Omental fat pad (tissue), 4 donors: ENCODE data around the gene KCNQ1. TPM values are rescaled to one million over a fixed set of nuclear protein-coding genes. Genes with fewer than 3 reads are reported as not detected.

Source experiments
- ATAC-seq: fragments of 150-250 bp; one replicate; pipeline ENCODE4 v1.9.1; 2016; ENCODE audit warnings: mild to moderate bottlenecking, moderate library complexity; ENCODE audit not compliant: low FRiP score
- DNase-seq: peaks from one replicate; pipeline ENCODE4 v3.0.0-alpha.2; 2019; ENCODE audit warnings: low spot score
- total RNA-seq, 4 donors: library from RNA; depleted of rRNA; stranded (reverse); fragments of >200 nt; gene quantifications; one replicate each; pipeline ENCODE4 v1.1.0, GENCODE V29; 2016
- TF ChIP-seq, protein P1 (sequence below), 3 donors: fragments of 450-650 bp; IDR thresholded peaks; one replicate each; pipeline ENCODE4 v1.5.1; 2016 to 2017; ENCODE audit warnings: antibody characterized with exemption in 3 of 3, mild to moderate bottlenecking in 3 of 3, moderate library complexity in 2 of 3

KCNQ1 gene
- total RNA-seq, 4 donors from 2014 or later, result 4.5 to 5.9 (median 5.2) TPM

GRCh38 chr11:2714463-2714800 lies 269.6 kb downstream of the KCNQ1 start:
- no peak for DNase-seq
- TF ChIP-seq, protein P1, sequence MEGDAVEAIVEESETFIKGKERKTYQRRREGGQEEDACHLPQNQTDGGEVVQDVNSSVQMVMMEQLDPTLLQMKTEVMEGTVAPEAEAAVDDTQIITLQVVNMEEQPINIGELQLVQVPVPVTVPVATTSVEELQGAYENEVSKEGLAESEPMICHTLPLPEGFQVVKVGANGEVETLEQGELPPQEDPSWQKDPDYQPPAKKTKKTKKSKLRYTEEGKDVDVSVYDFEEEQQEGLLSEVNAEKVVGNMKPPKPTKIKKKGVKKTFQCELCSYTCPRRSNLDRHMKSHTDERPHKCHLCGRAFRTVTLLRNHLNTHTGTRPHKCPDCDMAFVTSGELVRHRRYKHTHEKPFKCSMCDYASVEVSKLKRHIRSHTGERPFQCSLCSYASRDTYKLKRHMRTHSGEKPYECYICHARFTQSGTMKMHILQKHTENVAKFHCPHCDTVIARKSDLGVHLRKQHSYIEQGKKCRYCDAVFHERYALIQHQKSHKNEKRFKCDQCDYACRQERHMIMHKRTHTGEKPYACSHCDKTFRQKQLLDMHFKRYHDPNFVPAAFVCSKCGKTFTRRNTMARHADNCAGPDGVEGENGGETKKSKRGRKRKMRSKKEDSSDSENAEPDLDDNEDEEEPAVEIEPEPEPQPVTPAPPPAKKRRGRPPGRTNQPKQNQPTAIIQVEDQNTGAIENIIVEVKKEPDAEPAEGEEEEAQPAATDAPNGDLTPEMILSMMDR (IDR thresholded peaks at IDR 0.05), result no peak
- ATAC-seq, result no peak

DNA sequence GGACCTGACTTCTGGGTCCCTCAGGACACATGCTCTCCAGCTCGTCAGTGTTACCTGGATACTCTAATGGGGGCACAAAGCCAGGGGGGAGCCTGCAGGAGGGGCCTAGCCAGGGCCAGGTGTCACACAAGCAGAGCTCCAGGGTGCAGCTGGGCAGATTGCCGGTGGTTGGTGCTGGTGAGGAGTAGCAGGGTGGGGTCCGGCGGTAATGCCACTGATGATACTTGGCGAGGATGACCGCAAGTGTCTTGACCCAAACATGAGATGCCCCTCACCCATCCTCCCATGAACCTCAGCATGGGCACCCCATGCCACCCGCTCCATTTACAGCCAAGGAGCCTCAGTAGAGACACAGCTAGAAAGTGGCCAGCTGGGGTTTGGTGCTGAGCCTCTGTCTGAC lies 270.1 kb downstream of the KCNQ1 start:
- TF ChIP-seq, protein P1 (IDR thresholded peaks at IDR 0.05), result no peak
- no peak for ATAC-seq

GRCh38 chr11:2715716-2716350 lies 271.0 kb downstream of the KCNQ1 start:
- TF ChIP-seq, protein P1 (IDR thresholded peaks at IDR 0.05), result no peak
- ATAC-seq (no peak), DNase-seq (no peak)

More for the DNA sequence above, 270.1 kb downstream of the KCNQ1 start:
- DNase-seq, result no peak

- ATAC-seq (no peak), DNase-seq (no peak)
- TF ChIP-seq, protein P1 (IDR thresholded peaks at IDR 0.05), result no peak
These were observed 271.7 kb downstream of the KCNQ1 start for GRCh38 chr11:2716376-2717095.

GRCh38 chr11:2717561-2718325 lies 272.9 kb downstream of the KCNQ1 start:
- ATAC-seq, result no peak
- TF ChIP-seq, protein P1 (IDR thresholded peaks at IDR 0.05), result no peak
- DNase-seq, result no peak

DNA sequence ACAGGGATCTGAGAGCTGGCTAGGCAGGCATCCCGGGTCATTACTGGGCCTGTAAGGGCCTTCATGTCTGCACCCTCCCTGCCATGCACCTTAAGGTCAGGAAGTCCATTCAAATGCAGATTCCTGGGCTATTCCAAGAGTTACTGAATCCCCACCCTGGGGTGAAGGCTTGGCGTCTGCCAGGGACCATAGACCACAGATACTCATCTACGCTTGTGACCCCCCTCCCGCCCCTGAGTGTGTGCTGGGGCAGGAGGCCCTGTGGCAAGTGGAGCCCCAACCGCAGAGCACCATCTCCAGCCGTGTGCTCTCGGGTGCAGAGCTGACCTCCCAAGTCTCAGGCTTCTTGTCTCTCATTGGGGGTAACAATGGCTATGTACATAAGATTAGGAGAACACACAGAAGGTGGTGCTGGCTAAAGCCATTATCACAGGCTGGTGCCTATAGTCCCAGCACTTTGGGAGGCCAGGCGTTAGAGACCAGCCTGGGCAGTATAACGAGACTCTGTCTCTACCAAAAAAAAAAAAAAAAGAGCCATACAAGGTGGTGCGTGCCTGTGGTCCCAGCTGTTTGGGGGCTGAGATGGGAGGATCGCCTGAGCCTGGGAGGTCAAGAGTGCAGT lies 274.1 kb downstream of the KCNQ1 start:
- ATAC-seq (no peak), DNase-seq (no peak)
- TF ChIP-seq, protein P1 (IDR thresholded peaks at IDR 0.05), result no peak
